ENCODE data around the gene GNB2.
A peak's percentile ranks its signal among the peaks of the same experiment; 100 is the strongest.
"Not testable (repeated sequence)": the region's sequence is repeated elsewhere in the genome, so short reads cannot be mapped to it uniquely, and the experiment has no call there.

Gene GNB2

GRCh38 chr7:100696123-100696521 is 22.6 kb downstream of the GNB2 start:
- no peak for DNase-seq (ENCODE audit: low spot score)

- DNase-seq (ENCODE audit: low spot score): no peak
Measured at GRCh38 chr7:100699018-100699417, 25.5 kb downstream of the GNB2 start.

- not testable (repeated sequence) for DNase-seq (ENCODE audit: low spot score)
Measured at GRCh38 chr7:100701089-100701488, 27.5 kb downstream of the GNB2 start.

- DNase-seq (ENCODE audit: low spot score): peak; percentile 56
Measured at GRCh38 chr7:100705320-100705752, 31.8 kb downstream of the GNB2 start.

GRCh38 chr7:100705753-100706671 is 32.5 kb downstream of the GNB2 start, which contains the start of gene POP7:
TSS of gene POP7 (plus strand) at chr7:100706121. CDS start at chr7:100706831, 710 bp downstream.
- DNase-seq (ENCODE audit: low spot score): peak; percentile 95

- DNase-seq (ENCODE audit: low spot score): no peak
Measured at GRCh38 chr7:100706672-100707311, 33.3 kb downstream of the GNB2 start.

- DNase-seq (ENCODE audit: low spot score): no peak
Measured at GRCh38 chr7:100708395-100708794, 34.9 kb downstream of the GNB2 start.

- no peak for DNase-seq (ENCODE audit: low spot score)
Measured at GRCh38 chr7:100710452-100710851, 36.9 kb downstream of the GNB2 start.

GRCh38 chr7:100711369-100711768 is 37.8 kb downstream of the GNB2 start:
- no peak for DNase-seq (ENCODE audit: low spot score)

- DNase-seq (ENCODE audit: low spot score): no peak
Measured at GRCh38 chr7:100714725-100715124, 41.2 kb downstream of the GNB2 start.

- DNase-seq (ENCODE audit: low spot score): not testable (repeated sequence)
Measured at GRCh38 chr7:100717073-100717472, 43.5 kb downstream of the GNB2 start.

- DNase-seq (ENCODE audit: low spot score): no peak
Measured at GRCh38 chr7:100719523-100720278, 46.2 kb downstream of the GNB2 start.

- no peak for DNase-seq (ENCODE audit: low spot score)
Measured at GRCh38 chr7:100720279-100720670, 46.7 kb downstream of the GNB2 start, which contains the start of gene EPO. TSS of gene EPO (plus strand) at chr7:100720468. CDS start at chr7:100720981, 513 bp downstream.

- DNase-seq (ENCODE audit: low spot score): no peak
Measured at GRCh38 chr7:100720671-100721504, 47.3 kb downstream of the GNB2 start.

- DNase-seq (ENCODE audit: low spot score): no peak
Measured at GRCh38 chr7:100721505-100721812, 47.9 kb downstream of the GNB2 start.

- DNase-seq (ENCODE audit: low spot score): no peak
Measured at GRCh38 chr7:100722480-100723212, 49.1 kb downstream of the GNB2 start.

- DNase-seq (ENCODE audit: low spot score): no peak
Measured at GRCh38 chr7:100723732-100724275, 50.3 kb downstream of the GNB2 start.

- DNase-seq (ENCODE audit: low spot score): not testable (repeated sequence)
Measured at GRCh38 chr7:100724364-100724763, 50.8 kb downstream of the GNB2 start.

- DNase-seq (ENCODE audit: low spot score): no peak
Measured at GRCh38 chr7:100726996-100727761, 53.6 kb downstream of the GNB2 start.

GRCh38 chr7:100728196-100728595 is 54.7 kb downstream of the GNB2 start:
- DNase-seq (ENCODE audit: low spot score): no peak

Measured in putamen (tissue), 1 donor.